Inflammatory macrophage treated with lipopolysaccharide for 1 hour (primary cell): ENCODE results near the gene DCT.

Experiments used
- DNase-seq, 2 donors: peaks; one replicate each; pipeline ENCODE4 v3.0.0-alpha.2; 2020 to 2022

DCT gene

DNA sequence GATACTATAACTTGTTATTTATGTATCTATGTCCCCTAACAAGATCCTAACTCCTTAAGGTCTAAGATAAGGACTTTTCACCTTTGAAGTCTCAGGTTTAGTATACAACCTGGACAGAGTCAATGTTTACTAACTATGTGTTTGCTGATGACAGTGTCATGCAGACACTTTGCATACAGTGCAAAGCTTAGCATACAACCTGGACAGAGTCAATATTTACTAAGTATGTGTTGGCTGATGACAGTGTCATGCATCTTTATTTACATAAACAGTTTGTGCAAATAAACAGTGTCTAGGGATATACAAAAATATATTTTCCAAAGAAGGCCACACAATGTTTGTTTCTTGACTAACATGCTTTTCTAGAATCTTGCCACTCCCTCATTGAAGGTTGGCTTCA lies 34.7 kb downstream of the DCT start:
- DNase-seq = no peak

DNA sequence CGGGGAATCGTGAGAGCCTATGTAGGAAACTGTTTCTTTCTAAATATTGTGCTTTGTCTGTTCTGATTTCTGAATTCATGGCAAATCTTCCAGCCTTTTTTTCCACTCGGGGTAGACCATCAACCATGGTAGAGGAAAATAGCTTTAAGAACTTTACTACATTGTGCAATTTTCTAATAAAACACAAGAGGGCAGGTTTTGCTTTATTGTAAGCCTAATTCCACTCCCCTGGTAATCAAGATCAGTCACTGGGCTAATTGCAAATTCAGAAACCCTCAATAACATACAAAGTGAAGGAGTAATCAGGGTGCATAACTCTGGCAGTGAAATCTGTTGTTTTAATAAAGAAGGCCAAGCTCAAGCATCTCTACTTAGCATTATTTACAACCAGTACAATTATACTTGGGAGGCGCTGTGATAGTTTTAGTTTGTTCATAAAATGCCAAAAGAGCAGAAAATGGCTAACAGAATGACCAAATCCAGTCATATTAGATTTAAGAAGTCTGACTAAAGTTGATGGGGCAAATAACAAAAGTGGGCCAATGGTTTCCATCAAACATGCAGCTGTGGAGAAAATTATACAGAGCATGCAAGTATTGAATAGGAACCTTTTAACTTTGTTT lies 43.8 kb downstream of the DCT start:
- DNase-seq = peak; percentile 22 to 70

DNA sequence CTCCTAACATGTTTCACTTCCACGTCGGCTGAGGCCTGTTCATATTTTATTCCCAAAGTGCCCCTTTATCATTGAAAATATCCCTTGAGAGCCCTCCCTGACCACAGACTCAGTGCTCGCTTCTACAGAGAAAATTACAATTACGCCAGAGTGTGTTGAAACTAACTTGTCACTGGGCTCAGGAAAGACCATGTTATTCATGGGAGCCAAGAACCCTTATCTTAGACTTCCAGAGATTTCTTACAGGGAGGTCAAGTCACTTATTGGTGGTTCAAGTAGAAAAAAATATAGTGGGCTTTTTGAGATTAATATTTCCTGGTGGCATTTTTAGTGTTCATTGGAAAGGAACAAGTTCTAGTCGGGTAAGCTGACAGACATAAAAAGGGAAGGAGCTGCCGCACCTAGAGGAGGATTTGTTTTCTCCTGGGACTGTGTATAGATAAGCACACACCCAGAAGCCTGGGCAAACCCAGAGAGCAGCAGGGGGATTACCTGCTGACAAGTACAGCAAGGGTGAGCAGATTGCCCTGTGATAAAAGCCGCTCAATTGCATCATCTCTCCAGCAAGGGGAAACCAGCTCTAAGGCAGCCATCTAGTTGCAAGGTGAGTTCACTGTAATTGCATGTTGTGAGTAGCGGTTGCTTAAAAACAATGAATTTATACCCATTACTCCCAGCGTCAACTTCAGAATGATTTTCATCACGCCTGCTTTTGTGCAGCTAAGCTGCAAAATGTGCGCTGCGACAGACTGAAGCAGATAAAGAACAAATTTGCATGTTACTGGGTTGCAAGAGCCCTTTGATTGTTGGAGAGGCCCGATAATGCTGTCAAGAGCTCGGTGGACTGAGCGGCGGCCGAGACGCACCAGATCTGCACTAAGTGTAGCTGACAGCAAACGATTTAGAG lies 46.2 kb downstream of the DCT start:
- no peak for DNase-seq

DNA sequence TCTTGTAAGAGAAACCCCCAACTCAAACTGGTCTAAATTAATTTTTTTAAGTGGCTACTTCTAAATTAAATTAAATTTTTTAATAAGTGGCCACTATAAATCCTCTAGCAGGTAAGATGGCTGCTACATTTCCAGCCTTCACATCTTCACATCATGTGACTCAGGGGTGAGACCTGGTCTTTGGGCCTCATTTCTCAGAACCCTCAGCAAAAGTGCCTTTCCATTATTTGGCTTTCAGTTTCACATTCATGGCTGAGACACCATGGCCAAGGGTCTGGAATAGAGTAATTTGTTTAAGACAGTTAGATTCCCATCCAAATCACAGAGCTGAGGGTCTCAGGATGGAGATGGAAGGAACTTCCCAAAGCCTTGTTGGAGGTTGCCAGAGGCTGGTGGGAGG lies 47.5 kb downstream of the DCT start:
- no peak for DNase-seq

DNA sequence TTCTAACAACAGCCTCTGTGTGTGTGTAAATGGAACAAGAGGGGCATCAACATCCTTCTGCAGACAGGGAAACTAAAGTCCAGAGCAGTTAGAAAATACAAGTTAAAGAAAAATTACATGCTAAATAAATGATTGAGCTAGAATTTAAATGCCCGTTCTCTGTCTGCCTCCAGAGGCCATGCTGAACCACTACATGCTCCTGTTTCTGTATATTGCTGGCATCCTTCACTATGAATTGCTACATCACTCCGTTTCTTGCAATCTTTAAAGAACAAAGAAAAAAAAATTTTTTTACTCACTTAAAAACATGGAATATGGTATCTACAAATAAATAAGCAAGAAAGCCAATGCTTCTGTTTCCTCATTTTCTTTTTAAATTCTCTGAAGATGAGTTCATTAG lies 47.9 kb downstream of the DCT start:
- no peak for DNase-seq

DNA sequence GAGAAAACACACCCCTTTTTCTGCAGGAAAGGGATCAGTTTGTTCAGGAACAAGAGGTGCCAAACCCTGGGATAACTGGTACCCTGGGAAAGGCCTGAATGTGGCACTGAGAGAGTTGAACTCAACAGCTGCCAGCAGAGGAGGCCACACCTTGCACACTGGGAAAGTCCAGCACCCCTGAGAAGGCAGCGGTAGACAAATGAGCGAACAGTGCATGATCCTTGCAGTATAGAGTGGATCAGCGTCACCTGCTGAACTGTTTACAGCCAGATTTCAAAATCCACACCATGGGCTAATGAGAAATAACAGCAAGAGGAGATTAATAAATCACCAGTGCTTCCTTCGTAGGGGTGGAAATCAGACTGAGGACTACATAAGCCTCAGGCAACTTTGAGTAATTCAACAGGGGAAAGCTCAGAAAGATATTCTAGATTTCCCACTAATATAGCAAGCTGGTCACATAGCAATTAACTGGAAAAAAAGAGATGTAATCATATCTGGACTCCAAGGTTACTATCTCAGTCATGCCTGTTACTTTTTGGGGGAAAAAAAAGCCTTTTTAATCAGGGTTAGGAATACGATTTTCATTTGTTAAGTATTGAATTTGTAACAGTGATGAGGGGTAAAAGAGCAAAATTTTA lies 52.0 kb downstream of the DCT start:
- no peak for DNase-seq

DNA sequence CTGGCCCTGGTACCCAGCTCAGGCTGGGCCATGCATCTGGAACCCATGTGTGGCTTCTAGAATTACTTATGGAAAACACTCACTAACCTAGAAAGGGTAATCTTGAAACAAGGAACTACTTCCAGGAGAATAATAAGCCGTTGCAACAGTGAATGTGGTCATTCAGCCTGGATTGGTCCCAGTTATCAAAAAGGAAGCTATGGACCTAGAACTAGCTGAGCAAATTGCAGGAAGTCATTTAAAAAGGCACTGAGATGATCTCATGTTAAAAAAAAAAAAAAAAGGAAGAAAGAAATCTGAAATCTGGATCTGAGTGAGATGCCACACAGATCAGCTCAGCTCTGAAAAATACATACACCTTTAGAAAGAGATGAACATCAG lies 59.6 kb downstream of the DCT start:
- peak; percentile 48 to 67 for DNase-seq

DNA sequence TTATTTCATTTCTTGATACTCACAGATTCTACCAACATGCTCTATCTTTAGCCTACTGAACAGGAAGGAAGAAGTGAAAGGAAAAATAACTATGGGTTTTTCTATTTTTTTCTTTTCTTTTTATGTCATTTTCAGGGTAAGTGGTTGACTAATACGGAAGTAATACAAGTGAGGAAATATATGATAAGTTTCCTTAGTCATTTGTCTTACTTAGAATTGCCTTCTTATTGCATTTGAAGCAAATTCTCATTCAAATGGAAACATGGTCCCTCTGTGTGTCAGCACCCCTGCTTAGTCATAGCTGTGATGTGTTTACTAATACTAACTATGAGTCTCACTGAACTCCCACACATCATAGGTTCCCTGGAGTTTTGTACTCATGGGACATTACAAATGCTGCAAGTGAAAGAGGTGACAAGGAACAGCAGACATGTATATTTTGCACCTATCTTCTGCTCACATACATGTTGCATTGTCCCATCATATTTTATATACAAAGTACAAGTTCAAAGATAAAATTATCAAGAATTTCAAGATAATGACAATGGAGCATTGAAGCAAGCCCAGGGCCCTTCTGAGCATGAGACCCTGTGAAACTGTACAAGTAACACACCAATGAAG lies 60.1 kb downstream of the DCT start:
- peak; percentile 71 to 90 for DNase-seq

DNA sequence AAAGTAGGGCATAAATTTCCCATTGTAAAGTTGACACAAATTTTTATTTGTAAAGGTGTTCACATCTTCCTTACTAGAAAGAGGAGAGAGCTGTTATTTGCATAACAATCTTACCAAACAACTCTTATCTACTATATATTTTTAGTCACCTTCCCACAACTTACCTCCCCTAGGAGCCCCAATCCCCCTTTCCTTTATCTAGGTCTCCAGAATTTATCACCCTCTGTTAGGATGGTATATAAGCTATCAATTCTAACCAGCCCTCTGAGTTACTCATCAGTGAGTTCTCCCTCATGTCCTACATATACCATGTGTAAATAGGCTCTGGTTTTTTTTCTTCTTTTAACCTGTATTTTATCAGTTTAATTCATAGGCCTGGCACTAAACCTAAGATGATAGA lies 62.2 kb downstream of the DCT start:
- DNase-seq = no peak

DNA sequence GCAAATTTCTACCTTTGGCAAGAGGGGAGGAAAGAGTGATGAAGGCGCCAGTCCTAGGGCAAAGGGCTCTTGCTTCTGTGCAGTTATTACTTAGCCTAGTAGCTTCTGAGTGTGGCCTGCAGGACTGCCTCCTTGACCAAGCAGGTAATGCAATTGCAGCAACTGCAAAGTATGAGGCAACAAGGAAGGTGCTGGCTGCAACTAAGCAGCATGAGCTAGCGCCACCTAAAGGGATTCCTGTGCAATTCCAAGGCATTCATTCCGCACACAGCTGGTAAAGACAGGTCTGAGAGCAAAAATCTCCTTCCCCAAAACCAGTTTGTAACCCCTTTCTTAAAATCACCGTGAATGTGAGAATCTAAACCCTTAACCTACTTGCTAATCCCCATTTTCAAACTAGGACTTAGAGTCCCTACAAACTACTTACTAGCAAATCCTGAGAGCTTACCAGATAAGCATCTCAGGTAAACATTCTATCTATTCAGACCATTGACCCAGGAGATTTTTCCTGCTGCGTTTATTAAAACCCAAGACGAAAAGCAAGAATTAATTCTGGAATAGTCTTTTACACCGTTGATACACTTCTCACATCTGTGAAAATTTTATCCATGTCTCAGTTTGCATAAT lies 62.9 kb downstream of the DCT start:
- no peak for DNase-seq

DNA sequence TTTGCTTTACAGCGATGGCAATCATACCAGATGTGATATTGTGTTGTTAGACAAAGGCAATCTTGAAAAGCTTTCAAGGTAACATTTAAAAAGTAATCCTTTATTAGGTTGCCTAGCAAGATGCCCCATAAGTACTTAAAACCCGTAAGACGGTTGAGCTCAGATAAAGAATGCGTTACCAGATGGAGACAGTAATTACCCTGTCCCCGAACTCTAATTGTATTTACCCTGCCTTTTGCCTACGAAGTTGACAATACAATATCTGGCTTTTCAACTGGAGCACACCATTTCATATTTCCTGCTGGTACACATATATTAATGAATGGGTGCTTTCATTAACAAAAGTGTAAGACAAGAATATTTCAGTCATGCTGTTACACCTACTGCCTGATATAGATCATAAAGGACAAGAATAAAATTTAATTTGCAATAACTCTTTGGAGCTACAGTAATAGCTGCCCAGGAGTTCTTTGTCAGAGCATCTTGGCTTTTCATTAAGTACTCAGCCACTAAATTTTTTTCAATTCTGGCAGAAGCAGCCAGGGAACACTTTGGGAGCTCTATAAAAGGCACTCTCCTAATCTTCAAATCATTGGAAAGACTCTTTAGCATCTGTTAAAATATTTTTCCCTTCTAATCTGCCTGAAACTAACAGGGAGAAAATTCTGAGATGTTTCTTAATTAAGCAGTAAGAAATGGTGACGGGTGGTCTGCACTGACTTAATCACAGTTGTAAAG lies 63.8 kb downstream of the DCT start:
- no peak for DNase-seq

DNA sequence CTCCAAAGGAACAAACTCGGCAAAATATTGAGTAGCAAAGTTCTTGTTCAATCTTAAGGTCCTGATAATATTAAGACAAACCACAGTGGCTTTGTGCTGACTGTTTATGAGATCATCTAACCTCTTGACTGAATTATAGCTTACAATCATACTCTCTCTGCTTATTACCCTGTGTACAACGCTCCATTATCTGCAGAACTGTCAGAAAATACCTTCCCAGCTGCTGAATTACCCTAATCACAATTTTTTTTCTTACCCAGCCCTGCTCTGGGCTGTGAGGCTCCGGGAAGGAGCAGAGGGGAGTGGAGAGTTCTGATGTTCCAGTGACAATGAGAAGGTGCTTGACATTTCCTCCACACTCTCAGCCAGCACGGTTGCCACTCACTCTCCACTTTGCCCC lies 64.8 kb downstream of the DCT start:
- no peak for DNase-seq

DNA sequence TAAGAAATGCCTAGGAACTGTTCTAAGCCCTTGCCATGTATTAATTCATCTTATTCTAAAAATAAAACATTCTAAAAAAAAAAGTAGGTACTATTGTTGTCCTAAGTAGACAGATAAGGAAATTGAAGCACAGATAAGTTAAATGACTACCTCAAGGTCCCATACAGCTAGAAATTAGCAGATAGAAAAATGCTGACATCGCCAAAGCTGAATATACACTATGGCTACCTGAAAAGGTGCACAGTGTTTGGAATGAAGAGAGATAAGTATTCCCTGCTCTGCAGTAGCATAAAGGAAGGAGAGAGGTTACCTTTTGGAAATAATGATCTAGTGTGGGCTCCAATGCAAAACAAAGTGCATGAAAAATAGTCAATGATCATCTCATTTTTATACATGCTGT lies 65.3 kb downstream of the DCT start:
- no peak for DNase-seq

DNA sequence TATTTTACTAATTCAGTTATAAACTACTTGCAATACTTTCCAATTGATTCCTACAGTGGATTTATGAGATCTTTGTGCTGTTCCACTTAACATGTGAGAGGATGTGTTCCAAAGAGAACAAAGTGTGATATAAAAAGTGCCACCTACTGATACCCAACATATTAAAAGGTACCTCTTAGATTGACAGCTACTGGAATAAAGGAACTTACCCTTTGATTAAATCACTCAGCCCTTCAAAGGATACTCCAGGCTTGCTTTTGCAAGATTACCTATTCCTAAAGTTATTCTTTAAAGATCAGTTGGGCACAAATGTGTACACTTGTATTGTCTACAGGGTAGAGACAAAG lies 65.9 kb downstream of the DCT start:
- DNase-seq = no peak

DNA sequence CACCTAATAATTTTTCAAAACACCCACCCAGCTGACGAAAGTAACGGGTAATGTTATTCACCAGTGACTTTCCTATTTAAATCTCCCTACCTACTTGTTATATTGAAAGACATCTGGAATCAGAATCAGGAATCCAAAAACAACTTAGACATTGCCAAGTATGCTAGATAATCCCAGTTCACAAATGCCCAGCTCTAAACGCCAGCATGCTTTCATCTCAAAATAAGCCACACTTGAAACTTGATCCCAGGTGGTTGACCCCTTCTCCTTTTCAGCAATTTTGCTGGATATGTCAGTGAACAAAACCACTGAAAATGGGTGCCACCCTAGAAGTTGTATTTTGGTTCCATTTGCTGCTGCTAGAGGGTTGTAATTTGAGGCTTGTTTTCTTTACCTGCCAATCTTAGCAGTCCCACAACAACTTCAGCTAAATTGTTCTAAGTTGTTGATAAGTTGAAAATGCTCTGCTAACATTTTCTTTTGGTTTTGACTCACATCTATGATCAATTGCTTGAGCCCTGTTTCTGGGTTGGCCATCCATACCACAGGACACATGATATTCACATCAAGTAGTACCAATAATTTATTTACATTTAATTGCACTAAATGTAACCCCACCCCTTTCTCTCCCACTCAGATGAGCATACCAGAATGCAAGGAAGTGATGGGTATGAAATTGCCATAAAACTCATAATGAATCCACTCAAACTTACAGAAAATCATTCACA lies 66.4 kb downstream of the DCT start:
- no peak for DNase-seq

DNA sequence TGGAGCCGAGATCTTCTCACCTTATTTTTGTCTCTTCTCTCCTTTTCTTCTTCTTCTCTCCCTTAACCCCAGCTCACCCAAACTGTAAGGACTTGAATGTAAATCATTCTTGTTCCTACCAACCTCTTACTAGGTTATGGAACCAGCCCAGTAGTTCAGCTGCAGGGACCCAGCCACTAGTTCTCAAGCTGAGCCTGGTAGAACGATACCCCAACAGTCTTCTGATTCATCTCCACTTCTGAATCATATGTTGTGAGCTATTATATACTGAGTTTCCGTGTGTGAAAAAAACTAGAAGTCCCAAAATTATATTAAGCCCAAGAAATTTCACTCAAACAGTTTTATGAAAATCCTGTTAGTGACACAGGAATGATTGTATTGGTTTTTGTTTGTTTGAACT lies 67.7 kb downstream of the DCT start:
- no peak for DNase-seq

DNA sequence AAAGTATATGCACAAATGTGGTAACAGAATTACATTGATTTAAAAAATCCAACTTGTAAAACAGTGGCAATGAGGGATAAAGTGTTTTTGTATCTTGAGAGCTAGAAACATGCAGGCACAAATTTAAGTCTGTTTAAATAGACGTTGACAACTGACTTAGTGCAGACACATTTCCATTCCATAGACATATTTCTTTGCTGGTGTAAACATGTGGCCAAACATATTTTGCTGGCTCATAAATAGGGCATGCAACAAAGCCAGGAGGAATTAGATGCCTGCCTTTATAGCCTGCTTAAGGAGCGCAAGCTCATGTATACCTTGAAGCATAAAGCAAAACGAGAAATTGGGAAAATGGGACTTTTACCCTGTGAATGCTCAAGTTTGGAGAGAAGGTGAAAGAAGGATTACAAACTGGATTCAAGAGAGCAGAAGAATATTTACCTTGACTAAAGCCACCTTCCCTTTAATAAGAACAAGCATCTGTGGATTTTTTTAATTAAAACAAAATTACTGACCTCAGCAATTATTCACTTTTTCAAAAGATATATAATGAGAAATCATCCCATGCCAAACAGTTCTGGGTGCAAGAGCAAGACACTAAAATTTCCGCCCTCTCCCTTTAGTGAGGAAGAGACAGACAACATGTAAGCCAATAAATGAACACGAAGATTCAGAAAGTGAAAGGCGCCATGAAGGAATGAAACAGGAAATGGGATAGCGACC lies 71.0 kb downstream of the DCT start:
- no peak for DNase-seq

DNA sequence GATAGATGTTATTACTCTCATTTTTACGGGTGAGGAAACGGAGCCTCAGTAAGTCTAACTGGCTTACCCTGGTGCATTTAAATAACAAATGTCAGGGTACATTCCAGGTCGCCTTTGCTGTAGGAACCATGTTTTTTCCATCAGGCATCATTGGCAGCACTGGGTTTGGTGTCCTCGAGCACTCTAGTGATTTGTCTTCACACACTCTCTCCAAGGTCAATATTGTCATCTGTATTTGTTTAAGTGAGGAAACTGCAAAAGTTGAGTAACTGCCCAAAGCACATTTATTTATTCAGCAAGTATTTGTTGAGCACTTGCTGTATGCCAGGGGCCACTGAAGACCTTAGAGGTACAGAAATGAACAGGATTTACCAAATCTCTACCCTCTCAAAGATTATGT lies 78.6 kb downstream of the DCT start:
- no peak for DNase-seq

DNA sequence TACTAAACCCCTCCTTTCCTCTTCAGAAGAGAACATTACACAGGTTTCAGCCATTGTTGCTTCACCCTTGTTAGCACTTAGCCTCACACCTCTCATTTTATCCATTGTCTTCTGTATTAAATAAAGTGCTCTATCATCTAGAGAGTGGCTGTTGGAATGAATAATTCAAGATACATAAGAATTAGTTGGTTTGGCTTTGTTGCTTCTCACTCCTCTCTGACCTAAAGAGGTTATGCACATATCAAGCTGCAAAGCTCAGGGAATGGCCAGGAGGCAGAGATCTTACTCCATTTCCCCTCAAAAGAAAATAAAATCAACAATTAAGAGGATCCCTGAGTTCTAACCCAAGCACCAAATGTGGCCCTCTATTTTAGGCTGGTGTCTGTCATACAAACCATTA lies 79.7 kb downstream of the DCT start:
- DNase-seq = no peak

DNA sequence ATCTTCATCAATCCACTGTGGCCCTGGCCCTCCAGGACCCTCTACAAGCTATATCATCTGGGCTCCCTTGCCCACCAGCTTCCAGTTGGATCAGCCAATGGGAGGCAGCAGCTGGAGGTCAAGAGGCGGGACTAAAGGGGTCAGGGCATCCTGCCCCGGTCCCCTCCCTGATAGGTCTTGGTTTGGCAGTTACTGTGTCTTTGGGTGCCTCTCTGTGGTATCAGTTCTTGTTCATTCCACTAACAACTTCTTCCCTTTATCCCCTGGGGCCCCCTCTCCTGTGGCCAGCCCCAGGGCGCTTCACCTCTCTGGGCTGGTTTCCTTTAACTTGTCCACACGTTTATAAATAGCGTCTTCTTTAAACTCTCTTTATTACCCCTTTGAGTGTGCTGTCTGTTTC lies 83.6 kb downstream of the DCT start:
- no peak for DNase-seq

DNA sequence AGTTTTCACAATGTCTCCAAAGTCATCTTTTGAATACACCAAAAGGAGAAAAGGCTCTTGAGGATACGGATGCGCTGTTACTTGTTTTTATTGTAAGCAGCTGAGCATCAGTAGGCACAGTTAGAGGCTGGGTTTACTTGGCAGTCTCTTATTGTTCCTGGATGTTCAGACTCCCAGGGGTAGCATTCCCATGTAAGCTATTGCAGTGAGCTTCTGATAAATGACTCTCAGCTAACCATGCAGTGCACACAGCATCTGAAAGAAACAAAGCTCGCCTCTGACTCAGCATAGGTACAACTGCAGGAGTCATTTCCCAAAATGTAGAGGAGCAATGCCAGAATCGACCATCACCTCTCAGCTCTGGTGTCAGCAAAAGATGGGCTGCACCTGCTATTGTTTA lies 84.8 kb downstream of the DCT start:
- no peak for DNase-seq
